CD1c-positive myeloid dendritic cell (primary cell): Measurements from ENCODE around the gene CDK6.
A peak's percentile ranks its signal among the peaks of the same experiment; 100 is the strongest.
"Not testable (repeated sequence)": the region's sequence is repeated elsewhere in the genome, so short reads cannot be mapped to it uniquely, and the experiment has no call there.

Experiments
- DNase-seq: peaks from one replicate; pipeline ENCODE4 v3.0.0-alpha.2; 2016; ENCODE audit errors: extremely low spot score

The CDK6 gene

DNA sequence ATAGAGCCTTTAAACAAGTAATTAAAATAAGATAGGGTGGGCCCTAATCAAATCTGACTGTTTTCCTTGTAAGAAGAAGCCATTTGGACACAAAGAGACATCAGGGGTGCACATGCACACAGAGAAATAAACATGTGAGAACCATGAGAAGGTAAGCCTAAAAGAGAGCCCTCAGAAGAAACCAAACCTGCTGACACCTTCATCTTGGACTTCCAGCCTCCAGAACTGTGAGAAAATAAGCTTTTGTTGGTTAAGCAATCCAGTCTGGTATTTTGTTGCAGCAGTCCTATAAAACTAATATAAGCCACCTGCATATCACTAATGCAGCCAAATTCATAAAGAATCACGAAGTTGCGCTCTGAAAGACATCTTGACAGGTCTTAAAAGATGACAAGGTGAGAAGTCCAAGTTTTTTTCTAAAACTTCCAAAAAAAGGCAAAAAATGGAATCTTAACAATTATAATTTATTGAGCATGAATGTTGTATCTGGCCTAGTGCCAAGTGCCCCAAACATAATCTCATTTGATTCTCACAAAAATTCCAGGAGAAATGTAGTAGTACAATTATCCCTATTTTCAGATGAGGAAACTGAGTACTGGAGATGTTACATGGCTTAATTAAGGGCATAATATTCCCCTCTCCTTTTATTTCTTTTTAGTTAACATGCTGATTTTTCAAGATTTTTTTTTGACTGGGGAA is 211.9 kb downstream of the CDK6 start:
- no peak for DNase-seq

DNA sequence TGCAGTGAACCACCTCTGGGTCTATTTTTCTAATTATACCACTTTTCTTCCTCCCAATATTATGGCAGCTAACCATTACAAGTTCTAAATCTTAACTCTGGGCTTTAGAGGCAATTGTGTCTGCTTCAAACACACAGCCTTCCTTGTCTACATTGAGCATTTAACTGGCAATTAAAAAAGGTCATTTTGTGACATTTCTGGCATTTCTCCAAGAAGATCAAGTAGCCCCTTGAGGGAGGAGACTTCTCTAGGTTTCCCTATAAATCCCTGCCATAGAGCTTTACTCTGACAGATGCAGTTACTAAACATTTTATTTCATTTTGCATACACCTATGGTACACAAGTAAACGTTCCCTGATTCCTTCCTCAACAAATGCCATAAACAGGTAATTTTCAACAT is 212.8 kb downstream of the CDK6 start:
- DNase-seq, result no peak

DNA sequence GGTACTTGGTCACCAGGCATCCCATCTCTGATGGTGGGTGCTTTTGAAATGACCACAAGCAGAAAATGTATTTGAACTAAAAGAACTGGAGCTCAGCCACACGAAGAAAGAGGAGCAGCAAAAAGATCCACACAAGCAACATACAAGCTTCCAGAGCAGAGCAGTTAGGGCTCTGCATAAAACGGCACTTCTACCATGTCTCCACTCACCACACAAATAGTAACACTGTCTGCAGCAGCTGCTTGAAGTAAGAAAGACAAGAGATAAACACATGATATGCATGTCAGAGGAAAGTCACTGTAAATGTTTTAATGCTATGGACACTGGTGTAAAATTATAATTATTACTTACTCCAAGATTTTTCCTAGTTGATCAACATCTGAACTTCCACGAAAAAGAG is 213.7 kb downstream of the CDK6 start:
- DNase-seq, result no peak

DNA sequence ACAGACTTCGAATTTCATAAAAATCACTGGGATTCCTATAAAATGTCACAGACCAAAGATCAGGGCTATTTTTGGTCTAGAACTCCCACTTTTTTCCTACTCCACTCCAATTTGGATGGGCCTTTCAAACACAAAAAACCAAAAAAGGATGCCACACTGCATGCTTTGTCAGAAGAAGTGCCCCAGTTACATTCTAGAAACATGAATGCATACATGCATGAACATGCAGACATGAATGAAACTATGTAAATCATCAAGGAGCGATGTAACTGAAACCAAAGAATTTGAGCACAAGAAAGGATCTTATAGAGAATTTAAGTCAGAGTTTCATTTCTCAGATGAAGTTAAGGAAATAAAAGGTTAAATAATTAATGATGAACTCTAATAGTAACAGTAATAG is 214.3 kb downstream of the CDK6 start:
- DNase-seq, result no peak

DNA sequence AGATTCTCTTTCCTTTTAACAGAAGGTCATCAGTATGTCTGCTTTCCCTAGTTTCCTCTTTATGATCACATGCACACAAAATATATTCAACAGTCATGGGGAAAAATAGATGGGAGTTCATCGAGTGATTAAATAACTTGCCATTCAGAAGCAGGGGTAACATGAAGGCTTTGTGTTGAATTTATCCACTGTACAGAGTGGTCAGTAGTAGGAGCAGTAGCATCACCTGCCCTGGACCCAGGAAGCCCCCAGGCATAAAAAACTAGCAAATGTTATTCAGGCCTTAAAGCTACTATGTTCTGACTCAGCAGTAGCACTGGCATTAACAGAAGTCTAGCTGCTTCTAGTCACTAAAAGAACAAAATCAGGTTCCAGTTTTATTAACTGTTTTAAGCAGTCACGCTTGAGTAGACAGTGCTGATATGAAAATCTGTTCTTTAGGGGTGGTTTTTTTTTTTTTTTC is 214.8 kb downstream of the CDK6 start:
- peak; percentile 39 for DNase-seq

DNA sequence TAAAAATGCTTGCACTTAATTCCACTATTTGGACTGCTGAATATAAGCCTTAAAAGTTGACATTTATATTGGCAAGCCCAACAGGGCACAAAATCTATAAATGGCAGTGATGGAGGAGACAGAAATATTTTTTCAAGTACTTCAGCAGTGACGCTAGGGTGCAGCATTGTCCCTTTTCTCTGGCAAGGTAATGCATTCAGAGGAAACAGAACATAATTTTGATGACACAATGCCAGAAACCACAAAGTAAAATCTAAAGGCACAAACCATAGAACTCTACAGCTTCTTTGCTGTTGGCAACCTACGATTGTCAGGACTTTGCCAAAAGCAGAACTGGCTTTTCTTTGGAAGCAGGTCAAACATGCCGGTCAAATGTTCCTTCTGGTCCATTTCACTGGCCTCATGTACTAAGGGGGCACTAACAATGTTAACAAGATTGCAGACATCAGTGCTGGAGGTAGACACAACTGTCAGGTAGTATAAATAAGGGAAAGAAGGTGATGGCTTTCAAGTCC is 215.3 kb downstream of the CDK6 start:
- DNase-seq, result peak; percentile 88

DNA sequence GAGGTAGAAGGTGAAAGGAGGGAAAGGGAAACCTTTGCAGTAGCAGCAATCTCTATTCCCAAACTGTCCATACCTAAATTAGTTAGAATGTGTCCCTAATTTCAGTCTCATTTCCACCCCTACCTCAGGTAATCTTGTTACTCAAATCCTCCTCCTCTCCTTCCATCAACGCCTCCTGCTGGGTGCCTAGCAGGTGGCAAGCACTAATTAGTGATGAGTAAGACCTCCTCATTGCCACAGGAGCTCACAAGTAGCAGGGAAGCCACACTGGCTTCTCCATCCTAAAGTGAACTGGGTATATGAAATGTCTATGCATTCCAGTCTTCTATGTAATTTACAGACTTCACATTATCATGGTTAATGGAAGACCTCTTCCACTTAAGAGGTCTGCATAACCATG is 220.5 kb downstream of the CDK6 start:
- DNase-seq, result no peak

DNA sequence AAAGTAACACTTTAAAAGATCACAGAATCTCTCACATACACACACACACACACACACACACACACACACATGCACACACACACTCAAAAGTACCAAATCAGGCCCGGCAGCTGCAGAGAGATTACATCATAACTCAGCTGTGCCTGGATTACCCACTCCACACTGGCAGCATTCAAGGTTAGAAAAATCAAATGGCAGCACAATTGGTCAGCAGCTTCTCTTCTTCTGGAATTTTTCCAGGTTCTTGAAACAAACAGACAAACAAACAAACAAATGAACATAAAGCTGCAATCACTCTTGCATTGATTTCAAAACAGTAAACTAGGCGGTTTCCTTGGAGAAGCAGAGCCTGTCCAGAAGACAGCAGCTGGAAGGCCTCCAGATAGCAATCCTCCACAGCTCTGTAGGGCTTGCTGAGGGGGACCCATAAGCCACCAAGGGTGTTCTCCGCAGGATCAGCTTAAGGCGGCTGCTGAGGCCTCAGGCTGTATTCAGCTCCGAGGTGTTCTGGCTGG is 221.7 kb downstream of the CDK6 start:
- no peak for DNase-seq

DNA sequence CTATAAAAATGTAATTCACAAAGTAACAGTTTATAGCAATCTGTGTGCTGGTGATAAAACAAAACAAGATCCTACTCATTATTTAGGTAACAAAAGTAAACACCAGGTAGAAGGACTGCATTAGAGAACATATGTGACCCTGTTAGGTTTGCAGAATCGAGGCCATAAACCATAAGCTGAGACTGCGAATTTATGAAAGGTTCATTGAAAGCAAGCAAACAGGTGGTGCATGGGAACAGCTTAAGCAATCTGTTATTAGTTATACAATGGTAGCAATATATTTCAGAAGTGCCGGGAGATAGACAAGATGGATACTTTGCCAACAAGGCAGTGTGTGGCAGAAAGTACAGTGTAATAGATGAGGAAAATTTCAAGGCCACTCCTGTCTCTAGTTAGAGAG is 222.7 kb downstream of the CDK6 start:
- no peak for DNase-seq

DNA sequence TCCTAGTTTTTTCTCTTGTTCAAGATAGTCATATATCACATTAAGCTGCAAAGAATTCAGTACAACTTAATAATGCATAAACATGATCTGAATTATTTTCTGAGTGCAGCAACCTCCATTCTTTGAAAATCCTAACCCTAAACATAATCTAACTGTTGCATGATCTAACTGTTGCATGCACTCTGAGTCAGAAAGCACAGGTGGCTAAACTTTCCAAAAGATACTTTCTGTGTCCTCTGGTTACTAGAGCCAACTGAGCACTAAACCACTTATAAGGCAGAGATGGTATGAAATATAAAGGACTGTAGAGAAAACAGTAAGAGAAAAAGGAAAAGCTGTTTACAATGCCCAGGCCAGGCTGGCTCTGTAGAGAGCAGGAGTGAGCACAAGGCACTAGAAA is 223.2 kb downstream of the CDK6 start:
- no peak for DNase-seq

DNA sequence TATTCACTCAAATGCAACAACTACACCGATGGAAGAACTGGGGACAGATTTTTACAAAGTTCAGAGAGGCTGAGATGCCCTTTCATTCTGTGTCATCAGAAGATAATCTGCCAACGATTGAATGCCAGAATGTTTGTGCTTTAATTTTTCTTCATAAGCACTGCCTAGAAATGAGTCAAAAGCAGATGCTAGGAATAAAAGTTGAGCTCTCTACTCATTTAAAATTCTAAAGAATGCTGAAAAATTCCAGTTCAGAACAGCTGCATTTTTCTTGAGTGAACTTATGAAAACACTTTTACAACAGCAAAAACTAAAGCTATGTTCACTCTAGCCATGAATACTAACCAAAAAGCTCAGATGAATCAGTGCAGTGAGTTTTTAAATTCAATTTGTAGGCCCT is 223.9 kb downstream of the CDK6 start:
- no peak for DNase-seq

DNA sequence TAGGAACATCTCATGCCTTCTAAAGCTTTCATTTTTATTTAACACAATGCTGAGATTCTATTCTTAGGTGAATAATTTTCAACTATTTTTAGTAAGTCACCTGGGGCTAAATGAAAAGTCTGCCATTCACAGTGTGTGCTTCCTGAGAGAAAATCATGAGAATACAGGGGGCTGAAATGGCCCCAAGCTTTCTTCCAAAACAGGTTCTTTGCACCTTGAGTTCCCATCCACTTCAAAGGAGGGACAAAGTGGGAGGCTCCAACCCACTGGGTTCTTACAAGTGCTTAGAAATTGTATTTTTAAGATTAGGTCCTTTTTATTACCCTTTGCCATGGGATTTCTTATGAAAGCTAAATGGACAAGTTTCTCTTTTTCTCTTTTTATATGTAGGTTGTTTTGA is 224.6 kb downstream of the CDK6 start:
- DNase-seq, result no peak

DNA sequence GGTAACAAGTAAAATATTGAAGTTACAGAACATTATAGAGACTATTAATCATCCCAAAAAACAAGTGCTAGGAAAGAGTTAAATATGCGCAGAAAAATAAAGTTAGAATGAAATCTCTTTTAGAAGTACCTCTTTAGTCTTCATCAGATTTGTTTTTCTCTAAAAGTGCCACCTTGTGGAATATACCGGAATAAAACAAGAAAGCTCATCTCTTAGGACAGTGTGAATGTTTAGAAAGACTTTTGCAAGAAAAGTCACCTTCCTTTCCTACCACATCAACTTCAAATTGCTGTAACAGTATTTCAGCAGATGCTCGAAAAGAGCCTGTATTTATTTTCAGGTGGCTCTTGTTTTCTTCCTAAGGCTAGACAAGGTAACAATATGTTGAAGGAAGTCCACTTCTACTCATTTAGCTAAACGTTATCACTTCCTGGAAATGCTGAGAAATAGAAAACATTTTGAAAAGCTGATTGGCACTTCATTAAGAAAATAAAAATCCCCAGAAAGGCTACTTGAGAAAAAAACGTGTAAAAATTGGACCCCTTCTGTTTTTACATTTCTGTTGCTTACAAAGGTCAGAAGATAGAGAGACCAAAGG is 226.4 kb downstream of the CDK6 start:
- DNase-seq, result peak; percentile 12

DNA sequence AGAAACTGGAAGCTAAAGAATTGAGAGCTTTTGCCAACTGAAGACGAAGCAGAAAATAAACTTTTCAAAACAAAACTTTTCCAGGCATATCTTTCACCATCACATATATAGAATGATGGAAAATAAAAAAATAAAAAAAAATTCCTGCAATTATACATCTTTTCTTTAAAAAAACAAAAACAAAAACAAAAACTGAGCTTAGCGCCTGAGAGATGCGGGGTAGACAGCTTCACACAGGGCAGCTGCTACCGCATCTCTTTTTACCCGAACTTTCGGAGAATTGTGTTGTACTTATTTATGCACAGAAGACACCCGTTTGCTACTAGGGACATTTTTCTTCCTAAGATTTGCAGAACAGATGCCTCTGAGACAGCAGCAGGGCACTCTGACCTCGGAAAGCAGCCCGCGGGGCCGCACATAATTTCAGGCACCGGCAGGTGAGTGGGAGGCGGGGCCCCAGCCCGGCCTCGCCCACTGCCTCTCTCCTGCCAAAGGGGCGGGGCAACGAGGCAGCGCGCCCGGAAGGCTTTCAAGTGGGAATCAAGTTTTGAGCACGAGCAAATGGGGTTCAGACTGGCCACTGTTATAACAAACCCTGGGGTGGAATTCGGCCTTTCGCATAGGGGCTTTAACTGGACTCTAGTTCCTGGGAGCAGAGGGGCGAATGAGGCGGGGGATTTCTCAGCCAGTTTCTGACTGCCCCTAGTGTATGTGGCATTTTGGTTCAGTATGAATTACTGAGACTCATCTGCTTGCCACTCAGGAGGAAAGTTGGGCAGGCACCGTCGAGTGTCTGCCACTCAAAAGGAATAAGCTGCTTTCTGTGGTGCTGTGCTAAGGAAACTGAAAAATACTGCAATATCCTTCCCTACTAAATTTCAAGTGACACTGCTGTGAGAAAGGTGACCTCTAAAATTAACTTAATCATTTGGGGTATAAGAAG is 227.7 kb downstream of the CDK6 start:
- DNase-seq, result no peak

DNA sequence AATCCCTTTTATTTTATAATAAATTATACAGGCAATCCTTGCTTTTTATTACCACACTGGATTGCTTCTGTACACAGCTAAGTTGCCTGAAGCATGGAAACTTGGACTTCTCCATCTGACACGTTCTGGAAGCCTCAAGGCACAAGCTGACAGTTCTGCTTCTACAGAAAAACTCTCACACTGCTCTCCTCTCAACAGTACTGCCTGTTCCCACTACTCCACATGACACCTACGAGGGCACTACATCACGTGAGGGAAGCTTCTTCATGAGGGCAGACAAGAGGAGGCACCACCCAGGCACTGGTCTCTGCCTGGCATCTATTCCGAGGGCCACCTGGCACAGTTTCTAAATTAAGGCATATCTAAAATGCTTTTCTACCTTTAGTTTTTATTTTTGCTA is 229.4 kb downstream of the CDK6 start:
- DNase-seq, result no peak

DNA sequence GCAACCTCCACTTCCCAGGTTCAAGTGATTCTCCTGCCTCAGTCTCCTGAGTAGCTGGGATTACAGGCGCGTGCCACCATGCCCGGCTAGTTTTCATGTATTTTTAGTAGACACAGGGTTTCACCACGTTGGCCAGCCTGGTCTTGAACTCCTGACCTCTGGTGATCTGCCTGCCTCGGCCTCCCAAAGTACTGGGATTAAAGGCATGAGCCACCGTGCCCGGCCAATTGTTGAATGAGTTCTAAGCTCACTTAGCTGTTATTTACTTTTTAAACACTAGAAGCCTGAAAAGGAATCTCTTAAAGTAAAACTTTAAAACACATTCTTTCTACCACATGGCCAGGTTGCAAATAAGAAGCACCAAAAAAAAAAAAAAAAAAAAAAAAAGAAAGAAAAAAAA is 231.9 kb downstream of the CDK6 start:
- not testable (repeated sequence) for DNase-seq

DNA sequence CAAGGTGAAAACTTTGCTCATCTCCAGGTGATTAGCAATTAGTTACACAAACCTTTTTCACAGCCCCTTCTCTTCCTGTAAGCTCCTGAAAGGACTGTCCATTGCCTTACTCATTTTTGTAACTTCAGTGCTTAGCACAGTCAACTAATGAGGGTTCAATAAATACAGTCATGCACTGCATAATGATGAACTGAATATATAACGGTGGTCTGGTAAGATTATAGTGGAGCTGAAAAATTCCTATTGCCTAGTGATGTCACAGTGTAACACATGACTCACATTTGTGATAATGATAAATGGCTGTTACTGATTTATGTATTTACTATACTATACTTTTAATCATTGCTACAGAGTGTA is 233.3 kb downstream of the CDK6 start:
- no peak for DNase-seq

DNA sequence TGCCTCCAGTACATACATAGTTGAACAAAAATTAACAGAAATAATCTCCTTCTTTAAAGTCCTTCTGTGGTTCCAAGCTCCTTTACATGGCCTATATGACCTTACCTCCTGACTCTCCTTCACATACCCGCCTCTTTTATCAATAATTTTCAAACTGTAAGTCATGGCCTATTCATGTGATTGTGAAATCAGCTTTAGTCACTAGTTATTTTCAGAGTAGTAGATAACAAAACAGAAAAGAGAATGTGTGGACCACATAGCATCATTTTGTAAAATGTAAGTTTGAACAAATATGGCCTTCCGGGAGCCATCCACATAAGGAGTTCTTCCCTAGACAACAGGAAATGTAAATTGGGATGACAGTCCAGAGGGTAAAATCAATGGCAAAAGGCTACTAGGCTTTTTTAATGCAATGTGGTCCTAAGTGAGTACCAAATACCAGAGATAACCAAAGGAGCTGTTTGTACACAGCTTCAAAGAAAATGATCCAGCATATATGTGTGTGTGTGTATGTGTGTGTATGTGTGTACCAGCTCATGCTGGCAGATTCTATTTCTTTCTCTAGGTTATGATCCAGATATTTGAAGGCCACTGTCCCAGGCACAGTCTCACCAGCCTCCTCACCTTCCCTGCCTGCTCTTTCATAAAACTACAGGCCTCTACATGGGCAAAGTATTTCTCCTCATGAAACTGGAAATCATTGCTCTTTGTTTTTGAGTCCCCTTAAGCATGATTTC is 233.9 kb downstream of the CDK6 start:
- no peak for DNase-seq

DNA sequence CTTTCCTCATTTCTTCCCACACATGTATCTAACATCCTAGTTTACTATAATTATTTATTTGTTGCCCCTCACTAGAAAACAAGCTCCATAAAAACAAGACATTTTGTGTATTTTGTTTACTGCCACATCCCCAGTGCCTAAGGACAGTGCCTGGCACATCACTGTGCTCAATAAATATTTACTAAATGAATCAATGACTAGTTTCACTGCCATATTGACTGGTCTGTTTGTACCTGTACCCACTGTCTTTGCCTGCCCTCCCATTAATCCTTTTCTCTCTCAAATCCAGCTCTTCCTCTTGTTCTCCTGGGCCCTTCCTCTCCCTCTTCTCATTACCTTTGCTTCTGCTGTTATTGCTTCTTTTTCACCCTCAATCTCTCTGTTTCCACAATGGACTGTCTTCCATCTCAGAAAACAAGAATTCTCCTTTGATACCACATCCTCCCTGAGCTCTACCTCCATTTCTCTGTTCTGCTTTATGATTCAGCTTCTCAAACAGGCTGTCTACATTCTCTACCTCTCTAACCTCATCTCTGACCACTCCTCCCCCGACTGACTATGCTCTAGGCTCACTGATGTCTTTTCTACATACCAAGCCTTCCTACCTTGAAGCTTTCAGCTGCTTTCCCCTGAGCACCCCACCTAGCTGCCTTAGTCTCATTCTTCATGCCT is 237.9 kb downstream of the CDK6 start:
- no peak for DNase-seq

DNA sequence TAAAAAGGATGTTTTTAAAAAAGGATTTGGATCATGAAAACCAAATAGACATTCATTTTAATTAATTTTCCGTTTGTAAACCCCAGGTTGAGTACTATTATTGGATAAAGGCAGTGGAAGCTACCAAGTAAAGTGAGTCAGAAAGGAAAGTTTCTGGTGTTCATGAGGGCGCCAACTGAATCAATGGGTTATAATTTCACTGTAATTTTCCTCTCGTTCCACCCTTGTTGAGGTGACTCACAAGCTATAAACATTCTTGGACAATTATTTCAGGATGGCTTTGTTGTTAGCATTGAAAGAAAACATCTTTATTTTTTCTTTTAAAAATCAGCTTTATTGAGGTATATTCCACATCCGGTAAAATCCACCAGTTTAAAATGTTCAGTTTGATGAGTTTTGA is 241.1 kb downstream of the CDK6 start:
- no peak for DNase-seq

DNA sequence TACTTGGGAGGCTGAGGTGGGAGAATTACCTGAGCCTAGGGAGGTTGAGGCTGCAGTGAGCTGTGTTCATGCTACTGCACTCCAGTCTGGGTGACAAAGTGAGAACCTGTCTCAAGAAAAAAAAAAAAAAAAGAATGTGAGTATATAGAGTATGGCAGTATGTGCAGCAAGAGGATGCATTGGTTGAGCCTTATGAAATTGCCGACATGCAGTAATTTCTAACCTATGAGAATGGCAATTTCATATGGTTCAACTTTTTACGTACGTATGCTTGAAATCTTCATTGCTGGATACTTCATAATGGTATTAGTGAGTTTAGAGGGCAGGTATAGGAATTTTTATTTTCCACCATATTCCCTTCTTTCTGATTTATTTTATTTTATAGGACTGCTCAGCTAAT is 241.6 kb downstream of the CDK6 start:
- DNase-seq, result no peak
